ENCODE results near the gene NTN1.

Gene NTN1

DNA sequence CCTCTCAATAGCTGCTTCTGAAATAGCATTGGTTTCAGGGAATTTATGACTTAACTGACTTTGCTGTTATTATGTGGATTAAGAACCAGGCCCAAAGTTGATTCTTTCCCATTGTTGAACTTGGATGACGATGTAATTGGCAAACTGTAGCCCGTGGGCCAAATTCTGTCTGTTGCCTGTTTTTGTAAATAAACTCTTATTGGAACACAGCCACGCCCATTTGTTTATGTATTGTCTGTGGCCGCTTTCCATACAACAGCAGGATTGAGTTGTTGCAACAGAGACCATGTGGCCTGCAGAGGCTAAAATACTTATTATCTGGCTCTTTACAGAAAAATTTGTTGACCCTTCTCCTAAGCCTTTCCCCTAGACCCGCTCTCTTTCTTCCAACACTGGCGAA is 31.6 kb downstream of the NTN1 start:
- no peak for FAIRE-seq

DNA sequence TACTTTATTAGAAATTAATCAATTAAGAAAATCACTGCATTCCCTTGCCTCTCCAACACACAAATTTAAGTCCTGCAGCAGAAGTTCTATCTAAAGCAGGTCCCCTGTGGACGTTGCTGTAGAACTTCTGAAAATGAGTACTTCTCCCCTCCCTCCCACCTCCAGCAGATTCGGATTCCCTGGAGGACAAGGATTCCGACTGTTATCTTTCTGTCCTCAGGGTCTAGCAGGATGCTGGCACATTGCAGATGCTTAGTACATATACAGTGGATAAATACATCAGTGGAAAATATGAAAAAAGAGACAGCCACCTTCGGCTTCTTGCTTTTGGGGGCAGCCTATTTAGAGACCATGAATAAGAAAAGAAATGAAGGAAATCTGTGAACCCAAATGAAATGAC is 32.1 kb downstream of the NTN1 start:
- FAIRE-seq (no peak), DNase-seq (ENCODE audit: insufficient read length, low spot score) (no peak)
- TF ChIP-seq PAX5 (IDR thresholded peaks at IDR 0.05; ENCODE audit: insufficient read depth, low read length, severe bottlenecking) (no peak), POLR2A (IDR thresholded peaks at IDR 0.05; ENCODE audit: low read depth, low read length) (no peak), TAF1 (IDR thresholded peaks at IDR 0.05; ENCODE audit: low read depth, low read length) (no peak), SPI1 (IDR thresholded peaks at IDR 0.05; ENCODE audit: low read depth, low read length) (no peak), POU2F2 (IDR thresholded peaks at IDR 0.05; ENCODE audit: low read depth, low read length) (no peak)

More for the DNA sequence above, 31.6 kb downstream of the NTN1 start:
- DNase-seq (ENCODE audit: insufficient read length, low spot score) = no peak
- no peak for TF ChIP-seq PAX5 (IDR thresholded peaks at IDR 0.05; ENCODE audit: insufficient read depth, low read length, severe bottlenecking)
- no peak for TF ChIP-seq SPI1 (IDR thresholded peaks at IDR 0.05; ENCODE audit: low read depth, low read length)
- no peak for TF ChIP-seq POLR2AphosphoS5 (IDR thresholded peaks at IDR 0.05; ENCODE audit: low read depth, low read length)
- no peak for TF ChIP-seq TAF1 (IDR thresholded peaks at IDR 0.05; ENCODE audit: low read depth, low read length)
- TF ChIP-seq POU2F2 (IDR thresholded peaks at IDR 0.05; ENCODE audit: low read depth, low read length) = no peak

DNA sequence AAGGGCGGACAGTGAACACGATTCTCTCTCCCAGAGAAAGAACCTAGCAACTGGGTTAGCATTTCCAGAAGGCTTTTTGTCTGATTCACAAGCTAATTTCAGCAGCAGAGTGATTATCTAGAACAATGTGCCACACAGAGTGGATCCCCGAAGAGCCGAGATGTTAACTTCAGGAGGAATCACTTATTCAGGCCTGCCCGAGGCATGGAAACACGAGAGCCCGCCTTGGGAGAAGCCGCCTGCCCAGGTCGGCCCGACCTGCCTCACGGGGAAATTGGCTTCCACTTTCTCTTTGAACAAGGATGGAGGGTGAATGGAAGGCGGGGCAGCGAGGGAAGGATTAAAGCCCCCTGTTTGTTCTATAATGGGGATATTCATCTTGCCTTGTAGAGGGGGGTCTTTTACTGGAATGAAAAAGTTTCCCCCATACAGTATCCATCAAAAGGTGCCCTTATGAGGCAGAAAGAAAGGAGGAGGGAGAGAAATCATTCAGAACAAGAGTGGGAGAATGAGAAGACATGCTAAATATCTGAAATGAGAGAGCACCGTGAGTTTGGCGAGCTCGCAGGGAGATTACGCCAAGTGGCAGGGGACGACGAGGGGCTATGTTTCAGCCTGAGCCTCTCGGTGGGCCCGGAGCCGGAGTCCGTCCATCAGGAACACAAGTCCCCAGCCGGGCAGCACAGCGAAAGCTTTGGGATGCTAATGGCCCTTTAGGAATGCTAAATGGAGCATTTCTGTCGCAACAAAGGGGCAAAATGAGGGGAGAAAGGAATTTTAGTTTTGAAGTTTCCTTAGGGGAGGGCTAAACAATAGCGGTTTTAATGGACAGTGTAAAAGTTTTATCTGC is 33.0 kb downstream of the NTN1 start:
- DNase-seq (ENCODE audit: insufficient read length, low spot score) (no peak), FAIRE-seq (no peak)
- TF ChIP-seq SPI1 (IDR thresholded peaks at IDR 0.05; ENCODE audit: low read depth, low read length) = no peak
- TF ChIP-seq POLR2A (IDR thresholded peaks at IDR 0.05; ENCODE audit: low read depth, low read length) = no peak
- TF ChIP-seq POU2F2 (IDR thresholded peaks at IDR 0.05; ENCODE audit: low read depth, low read length) = no peak
- no peak for TF ChIP-seq POLR2AphosphoS5 (IDR thresholded peaks at IDR 0.05; ENCODE audit: low read depth, low read length)
- no peak for TF ChIP-seq TAF1 (IDR thresholded peaks at IDR 0.05; ENCODE audit: low read depth, low read length)
- TF ChIP-seq PAX5 (IDR thresholded peaks at IDR 0.05; ENCODE audit: insufficient read depth, low read length, severe bottlenecking) = no peak

DNA sequence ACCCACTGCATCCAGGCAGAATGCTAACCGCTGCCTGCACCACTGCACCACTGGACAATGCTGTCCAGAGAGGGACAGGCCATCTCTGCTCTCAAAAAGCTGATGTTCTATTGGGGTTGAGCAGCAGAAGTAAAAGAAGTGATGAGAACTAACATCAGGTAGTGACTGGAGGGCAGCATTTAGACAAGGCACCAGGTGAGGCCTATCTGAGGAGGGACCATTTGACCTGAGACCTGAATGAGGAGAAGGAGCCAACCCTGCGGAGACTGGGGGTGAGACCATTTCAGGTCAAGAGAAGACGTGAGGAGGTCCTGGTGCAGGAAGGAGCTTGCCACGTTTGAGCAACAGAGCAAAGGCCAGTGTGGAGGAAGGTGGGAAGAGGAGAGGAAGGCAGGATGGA is 34.0 kb downstream of the NTN1 start:
- no peak for FAIRE-seq
- DNase-seq (ENCODE audit: insufficient read length, low spot score) = no peak
- TF ChIP-seq TAF1 (IDR thresholded peaks at IDR 0.05; ENCODE audit: low read depth, low read length) (no peak), POLR2A (IDR thresholded peaks at IDR 0.05; ENCODE audit: low read depth, low read length) (no peak), PAX5 (IDR thresholded peaks at IDR 0.05; ENCODE audit: insufficient read depth, low read length, severe bottlenecking) (no peak), SPI1 (IDR thresholded peaks at IDR 0.05; ENCODE audit: low read depth, low read length) (no peak), POLR2AphosphoS5 (IDR thresholded peaks at IDR 0.05; ENCODE audit: low read depth, low read length) (no peak), POU2F2 (IDR thresholded peaks at IDR 0.05; ENCODE audit: low read depth, low read length) (no peak)

DNA sequence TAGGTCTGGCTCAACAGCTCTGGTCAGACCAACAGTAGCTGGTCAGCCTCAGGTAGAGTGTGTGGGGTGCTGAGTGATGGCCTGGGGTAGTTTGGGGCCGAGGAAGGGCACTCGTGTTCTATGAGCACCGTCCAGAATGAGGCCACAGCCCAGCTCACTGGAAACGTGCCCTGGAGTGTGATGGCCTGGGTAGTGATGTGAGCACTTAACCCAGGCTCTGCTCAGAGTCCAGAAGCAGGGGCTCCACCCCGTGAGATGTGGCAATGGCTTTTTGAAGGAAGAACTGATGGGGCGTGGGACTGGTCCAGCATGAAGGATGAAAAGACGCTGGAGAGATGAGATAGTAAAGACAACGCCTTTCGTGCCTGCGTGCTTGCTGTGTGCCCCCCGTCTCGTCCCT is 35.3 kb downstream of the NTN1 start:
- no peak for DNase-seq (ENCODE audit: insufficient read length, low spot score)
- TF ChIP-seq POU2F2 (IDR thresholded peaks at IDR 0.05; ENCODE audit: low read depth, low read length) (no peak), POLR2AphosphoS5 (IDR thresholded peaks at IDR 0.05; ENCODE audit: low read depth, low read length) (no peak), POLR2A (IDR thresholded peaks at IDR 0.05; ENCODE audit: low read depth, low read length) (no peak), TAF1 (IDR thresholded peaks at IDR 0.05; ENCODE audit: low read depth, low read length) (no peak), PAX5 (IDR thresholded peaks at IDR 0.05; ENCODE audit: insufficient read depth, low read length, severe bottlenecking) (no peak), SPI1 (IDR thresholded peaks at IDR 0.05; ENCODE audit: low read depth, low read length) (no peak)
- FAIRE-seq = no peak

DNA sequence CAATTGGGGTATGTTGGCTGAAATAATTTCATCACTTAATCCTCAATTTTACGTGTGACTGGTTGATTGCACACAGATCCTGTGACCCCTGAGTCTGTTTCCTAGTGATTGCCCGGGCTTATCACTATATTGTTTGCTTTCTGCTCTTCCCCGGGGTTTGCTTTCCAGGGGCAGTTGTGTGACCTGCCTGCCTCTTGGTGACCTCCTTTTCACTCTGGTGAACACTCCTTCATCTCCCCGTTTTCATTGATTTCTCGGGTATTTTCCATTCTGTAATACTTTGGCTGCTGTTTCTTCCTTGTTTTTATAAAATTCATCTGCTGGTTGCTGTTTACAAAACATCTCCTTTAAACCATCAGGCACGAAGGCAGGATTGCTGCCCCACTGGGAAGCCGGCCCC is 36.0 kb downstream of the NTN1 start:
- no peak for FAIRE-seq

DNA sequence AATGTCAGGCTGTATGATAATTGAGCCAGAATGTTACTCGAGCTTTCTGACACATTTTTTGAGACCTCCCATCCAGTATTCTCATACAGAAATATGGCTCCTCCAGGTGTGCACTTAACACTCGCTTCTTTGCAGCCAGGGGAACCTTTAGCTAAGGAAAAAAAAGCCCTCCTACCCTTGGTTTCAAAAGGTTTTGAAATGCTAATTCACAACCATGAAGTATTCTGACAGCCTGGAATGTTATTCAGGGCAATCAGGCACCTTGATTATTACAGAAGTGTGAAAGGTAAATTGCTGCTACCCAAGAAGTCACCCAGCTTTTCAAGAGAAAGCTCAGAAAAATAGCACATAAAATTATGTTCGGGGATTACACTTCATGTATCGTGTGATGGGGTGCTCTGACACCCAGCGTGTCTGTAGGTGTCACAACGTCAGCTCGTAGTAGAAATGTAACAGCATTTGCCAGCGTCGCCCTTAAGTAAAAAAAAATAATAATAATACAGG is 41.1 kb downstream of the NTN1 start:
- no peak for TF ChIP-seq PAX5 (IDR thresholded peaks at IDR 0.05; ENCODE audit: insufficient read depth, low read length, severe bottlenecking)
- TF ChIP-seq POLR2A (IDR thresholded peaks at IDR 0.05; ENCODE audit: low read depth, low read length) = no peak
- no peak for TF ChIP-seq POU2F2 (IDR thresholded peaks at IDR 0.05; ENCODE audit: low read depth, low read length)
- no peak for TF ChIP-seq POLR2AphosphoS5 (IDR thresholded peaks at IDR 0.05; ENCODE audit: low read depth, low read length)
- no peak for TF ChIP-seq SPI1 (IDR thresholded peaks at IDR 0.05; ENCODE audit: low read depth, low read length)
- TF ChIP-seq TAF1 (IDR thresholded peaks at IDR 0.05; ENCODE audit: low read depth, low read length) = no peak
- FAIRE-seq (no peak), DNase-seq (ENCODE audit: insufficient read length, low spot score) (no peak)

More for the DNA sequence above, 36.0 kb downstream of the NTN1 start:
- TF ChIP-seq POLR2A (IDR thresholded peaks at IDR 0.05; ENCODE audit: low read depth, low read length) (no peak), POLR2AphosphoS5 (IDR thresholded peaks at IDR 0.05; ENCODE audit: low read depth, low read length) (no peak), TAF1 (IDR thresholded peaks at IDR 0.05; ENCODE audit: low read depth, low read length) (no peak), PAX5 (IDR thresholded peaks at IDR 0.05; ENCODE audit: insufficient read depth, low read length, severe bottlenecking) (no peak)
- no peak for DNase-seq (ENCODE audit: insufficient read length, low spot score)

DNA sequence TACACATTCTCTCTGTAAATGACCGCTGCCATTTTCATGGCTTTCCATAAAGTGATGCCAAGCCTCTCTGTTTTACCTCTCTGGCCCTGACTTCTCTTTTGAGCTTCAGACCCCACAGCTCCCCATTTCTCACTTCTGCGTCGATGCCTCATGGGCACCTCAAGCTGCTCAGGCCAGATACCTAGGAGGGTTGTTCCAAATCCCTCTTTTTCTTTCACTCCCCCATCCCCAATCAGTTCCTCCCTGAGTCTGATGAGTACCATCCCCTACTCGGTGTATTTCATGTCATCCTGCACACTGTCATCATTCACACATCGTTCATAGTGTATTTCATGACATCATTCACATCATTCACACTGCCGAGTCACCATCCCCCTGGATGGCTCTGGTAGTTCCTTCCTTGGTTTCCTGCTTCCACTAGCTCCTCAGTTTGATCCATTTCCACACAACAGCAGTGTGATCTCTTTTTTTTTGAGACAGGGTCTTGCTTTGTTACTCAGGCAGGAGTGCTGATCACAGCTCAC is 43.1 kb downstream of the NTN1 start:
- FAIRE-seq (no peak), DNase-seq (ENCODE audit: insufficient read length, low spot score) (no peak)
- TF ChIP-seq POLR2A (IDR thresholded peaks at IDR 0.05; ENCODE audit: low read depth, low read length) (no peak), POU2F2 (IDR thresholded peaks at IDR 0.05; ENCODE audit: low read depth, low read length) (no peak), POLR2AphosphoS5 (IDR thresholded peaks at IDR 0.05; ENCODE audit: low read depth, low read length) (no peak), PAX5 (IDR thresholded peaks at IDR 0.05; ENCODE audit: insufficient read depth, low read length, severe bottlenecking) (no peak), TAF1 (IDR thresholded peaks at IDR 0.05; ENCODE audit: low read depth, low read length) (no peak), SPI1 (IDR thresholded peaks at IDR 0.05; ENCODE audit: low read depth, low read length) (no peak)

DNA sequence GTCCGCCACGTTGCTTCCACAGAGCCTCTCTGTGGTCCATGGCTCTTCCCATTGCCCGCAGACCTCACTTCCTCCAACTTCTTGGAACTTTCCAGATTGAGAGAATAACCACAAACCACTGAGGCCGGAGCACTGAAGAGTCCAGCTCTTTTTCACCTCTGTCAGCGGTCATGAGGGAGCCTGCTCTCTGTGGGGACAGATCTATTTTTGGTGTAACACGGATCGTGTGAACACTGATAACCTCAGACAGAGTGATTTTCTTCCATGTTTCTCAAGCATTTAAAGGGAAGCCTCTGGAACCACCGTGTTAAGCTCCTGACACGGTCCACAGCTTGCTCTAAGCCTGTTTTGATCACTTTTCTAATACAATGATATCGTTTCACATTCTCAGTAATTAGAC is 49.7 kb downstream of the NTN1 start:
- no peak for TF ChIP-seq POU2F2 (IDR thresholded peaks at IDR 0.05; ENCODE audit: low read depth, low read length)
- TF ChIP-seq POLR2A (IDR thresholded peaks at IDR 0.05; ENCODE audit: low read depth, low read length) = no peak
- TF ChIP-seq TAF1 (IDR thresholded peaks at IDR 0.05; ENCODE audit: low read depth, low read length) = no peak
- no peak for TF ChIP-seq SPI1 (IDR thresholded peaks at IDR 0.05; ENCODE audit: low read depth, low read length)
- FAIRE-seq = no peak
- DNase-seq (ENCODE audit: insufficient read length, low spot score) = no peak
